Spleen (tissue), 7 donors: Measurements from ENCODE around the gene GRIA4.

ENCODE experiments used
- CTCF ChIP-seq, 11 experiments: fragments of 200-600 bp in 7 of 11; fragments of 450-650 bp in 4 of 11; sonication (generic) in 4 of 11; IDR thresholded peaks in 8 of 11; conservative IDR thresholded peaks in 3 of 11; 1 replicate in 7 of 11; 2 replicates in 4 of 11; pipeline versions ENCODE4 v1.4.0 to v1.8.0; 2016 to 2021; ENCODE audit warnings: antibody characterized with exemption in 11 of 11, inconsistent platforms in 4 of 11, mild to moderate bottlenecking in 1 of 11
- POLR2A ChIP-seq, 3 donors: fragments of 450-650 bp; IDR thresholded peaks; one replicate each; pipeline ENCODE4 v1.5.1; 2017; ENCODE audit warnings: antibody characterized with exemption in 3 of 3, mild to moderate bottlenecking in 1 of 3
- POLR2AphosphoS5 ChIP-seq, 3 donors: sonication (generic); formaldehyde crosslinking; IDR thresholded peaks; one replicate each; pipeline ENCODE4 v1.5.1; 2017; ENCODE audit warnings: antibody characterized with exemption in 3 of 3
- donor health status: DM: no; HTN: no; CAD: no; lungs with moderate emphysema.
- donor health status: DM: no; HTN: no; CAD: no.
- donor health status: DM: no; HTN: no; CAD: no.

DNA sequence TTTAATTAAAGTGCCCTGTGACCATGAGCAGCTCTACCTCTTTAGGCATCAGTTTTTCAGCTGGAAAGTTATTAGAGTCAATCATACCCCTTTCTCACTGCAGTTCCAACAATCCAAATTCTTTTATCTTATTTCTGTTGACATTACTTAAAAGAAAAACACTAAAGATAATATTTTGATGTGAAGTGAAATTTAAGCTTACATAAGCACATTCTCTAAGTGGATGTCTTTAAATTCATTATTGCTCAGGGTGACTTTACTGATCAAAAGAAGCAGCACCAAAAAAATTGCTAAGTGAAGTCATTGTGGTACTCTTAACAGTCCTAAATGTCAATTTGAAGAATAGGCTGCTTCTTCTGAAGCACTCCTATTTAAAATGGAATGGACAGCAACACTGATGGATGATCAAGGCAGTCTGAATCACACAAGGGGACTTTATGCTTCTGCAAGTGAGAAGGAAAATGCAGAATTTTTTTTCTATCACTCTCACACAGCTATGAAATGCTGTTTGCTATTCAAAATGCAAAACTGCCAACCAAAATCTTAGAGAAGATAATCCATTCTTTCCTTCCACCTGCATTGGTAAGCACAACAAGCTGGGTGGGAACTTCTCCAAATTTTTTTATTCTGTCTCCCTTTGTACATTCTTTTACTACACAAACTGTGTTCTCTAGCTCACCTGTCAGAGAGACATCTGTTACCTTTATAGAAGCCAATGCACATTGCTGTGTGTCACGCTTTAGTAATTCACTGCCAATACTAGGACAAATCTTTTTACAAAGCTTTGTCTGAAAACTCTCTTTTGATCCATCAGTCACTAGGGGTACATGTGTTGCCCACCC lies 179.9 kb downstream of the GRIA4 start:
- no peak for TF ChIP-seq POLR2AphosphoS5 (IDR thresholded peaks at IDR 0.05)
- TF ChIP-seq CTCF (IDR thresholded peaks at IDR 0.05 in 8 of 11, conservative IDR thresholded peaks at IDR 0.05 in 3 of 11) = no peak
- TF ChIP-seq POLR2A (IDR thresholded peaks at IDR 0.05) = no peak
